HG03439 (cell line): ENCODE data around the gene C3orf52.

Experiments used
- ATAC-seq: cut with Tn5 transposase; IDR thresholded peaks from one replicate; pipeline ENCODE4 v1.9.1; 2021; ENCODE audit warnings: mild to moderate bottlenecking, moderate library complexity; ENCODE audit not compliant: unreplicated experiment

Gene C3orf52

GRCh38 chr3:112134335-112135124, 48.3 kb downstream of the C3orf52 start:
- no peak for ATAC-seq

DNA sequence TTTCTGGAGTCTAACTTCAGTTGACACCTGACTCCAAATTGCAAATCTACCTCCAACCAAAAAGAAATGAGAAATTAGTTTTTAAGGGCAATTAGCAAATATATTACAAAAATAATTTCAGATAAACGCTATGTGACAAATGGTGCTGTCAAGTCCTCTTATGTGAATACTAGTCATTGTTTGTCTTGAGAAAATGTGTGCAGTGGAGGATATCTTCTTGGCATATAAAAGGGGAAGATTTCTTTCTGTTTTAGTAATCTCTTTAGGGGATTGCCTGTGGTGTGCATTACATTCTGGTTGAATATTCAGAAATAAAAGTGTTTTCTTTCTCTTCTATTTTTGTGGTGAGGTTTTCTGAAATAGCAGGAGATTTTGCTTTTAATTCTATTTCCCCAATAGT, 49.9 kb downstream of the C3orf52 start:
- no peak for ATAC-seq

DNA sequence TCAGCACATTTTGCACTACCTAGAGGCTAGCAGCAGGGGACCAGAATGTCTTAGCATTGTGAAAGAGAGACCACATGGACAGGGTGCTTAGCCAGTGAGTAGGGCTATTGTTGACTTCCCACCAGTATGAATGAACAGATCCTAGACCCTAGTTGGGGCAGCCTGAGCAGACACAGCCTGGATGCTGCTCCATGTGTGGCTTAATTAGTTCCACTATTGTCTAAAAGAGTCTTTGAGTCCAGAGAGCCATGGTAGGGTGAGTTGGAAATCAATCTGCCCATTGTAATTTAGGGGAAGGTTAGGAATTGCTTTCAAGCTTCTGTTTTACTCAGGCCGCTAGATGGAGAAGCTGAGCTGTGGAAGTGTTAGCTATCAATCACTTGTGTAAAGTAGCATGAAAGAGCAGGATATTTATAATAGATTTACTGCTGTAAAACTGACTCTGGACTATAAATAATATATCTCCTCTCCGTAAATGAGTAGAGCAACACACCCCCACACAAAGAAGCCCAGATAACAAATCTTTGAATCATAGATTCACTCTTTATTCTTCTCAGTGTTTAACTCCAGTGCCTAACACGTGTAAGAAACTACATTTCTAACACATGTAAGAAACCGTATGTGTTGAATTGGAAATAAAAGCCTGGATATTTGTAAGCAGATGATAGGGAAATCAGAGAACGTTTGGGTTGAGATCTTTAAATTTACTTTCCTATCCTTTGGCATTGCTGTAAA, 50.9 kb downstream of the C3orf52 start:
- peak; percentile 26 for ATAC-seq

GRCh38 chr3:112137781-112138180, 51.6 kb downstream of the C3orf52 start:
- no peak for ATAC-seq

DNA sequence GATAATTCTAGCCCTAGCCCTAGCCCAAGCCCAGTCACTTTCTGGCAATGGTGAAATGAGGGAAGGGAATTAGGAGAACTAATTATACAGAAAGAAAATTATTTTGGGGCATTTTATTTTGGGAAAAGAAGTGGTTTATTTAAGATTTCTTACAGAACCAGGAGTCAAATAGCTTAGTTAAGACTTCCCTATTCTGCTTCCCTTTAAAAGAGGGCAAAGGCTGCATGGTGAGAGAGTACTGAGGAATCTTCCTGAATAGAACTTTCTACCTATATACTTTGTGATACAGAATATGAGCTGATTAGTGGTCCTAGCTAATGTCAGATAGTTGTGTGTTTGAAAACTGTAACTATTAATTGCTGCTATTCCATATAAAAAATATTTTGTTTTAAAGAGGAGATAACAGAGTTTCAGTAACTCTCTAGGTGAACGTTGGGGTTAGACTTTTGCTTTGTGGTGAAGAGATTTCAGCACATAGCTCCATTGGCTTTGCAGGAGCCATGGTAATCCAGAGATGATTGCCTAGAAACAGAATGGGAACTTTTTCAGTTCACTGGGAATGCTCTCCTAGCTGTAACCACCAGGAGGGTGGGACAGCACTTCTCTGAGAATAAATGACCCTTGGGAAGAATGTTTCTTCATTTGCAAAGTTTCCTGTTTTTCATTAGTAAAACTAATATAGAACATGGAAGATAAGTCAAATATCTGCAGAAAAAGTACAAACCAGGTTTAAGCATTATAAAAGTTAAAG, 52.2 kb downstream of the C3orf52 start:
- ATAC-seq, result no peak

DNA sequence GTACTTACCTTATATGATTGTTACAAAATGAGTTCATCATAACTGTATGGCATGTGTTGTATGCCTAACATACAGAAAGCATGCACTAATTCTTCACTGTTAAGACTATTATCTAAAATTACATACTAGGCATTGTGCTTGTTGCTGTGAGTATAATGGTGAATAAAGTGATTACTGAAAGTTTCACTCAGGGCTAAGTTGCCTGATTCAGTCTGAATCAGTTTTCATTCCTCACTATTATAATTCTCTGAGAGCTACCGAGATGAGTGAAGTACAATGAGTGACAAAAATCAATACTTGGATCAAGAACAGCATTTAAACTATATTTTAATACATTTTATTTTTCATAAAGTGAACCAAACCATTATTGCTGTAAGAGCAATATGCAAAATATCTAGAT, 54.4 kb downstream of the C3orf52 start:
- no peak for ATAC-seq

- no peak for ATAC-seq
Observed at GRCh38 chr3:112141293-112141692, 55.1 kb downstream of the C3orf52 start.

DNA sequence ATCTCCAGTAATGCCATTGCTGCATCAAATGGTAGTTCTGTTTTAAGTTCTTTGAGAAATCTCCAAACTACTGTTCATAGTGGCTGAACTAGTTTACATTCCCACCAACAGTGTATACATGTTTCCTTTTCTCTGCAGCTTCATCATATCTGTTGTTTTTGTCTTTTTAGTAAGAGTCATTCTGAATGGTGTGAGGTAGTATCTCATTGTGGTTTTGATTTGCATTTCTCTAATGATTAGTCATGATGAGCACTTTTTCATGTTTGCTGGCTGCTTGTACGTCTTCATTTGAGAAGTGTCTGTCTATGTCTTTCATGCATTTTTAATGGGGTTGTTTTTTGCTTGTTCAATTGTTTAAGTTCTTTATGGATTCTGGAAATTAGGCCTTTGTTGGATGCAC, 57.1 kb downstream of the C3orf52 start:
- ATAC-seq, result no peak

DNA sequence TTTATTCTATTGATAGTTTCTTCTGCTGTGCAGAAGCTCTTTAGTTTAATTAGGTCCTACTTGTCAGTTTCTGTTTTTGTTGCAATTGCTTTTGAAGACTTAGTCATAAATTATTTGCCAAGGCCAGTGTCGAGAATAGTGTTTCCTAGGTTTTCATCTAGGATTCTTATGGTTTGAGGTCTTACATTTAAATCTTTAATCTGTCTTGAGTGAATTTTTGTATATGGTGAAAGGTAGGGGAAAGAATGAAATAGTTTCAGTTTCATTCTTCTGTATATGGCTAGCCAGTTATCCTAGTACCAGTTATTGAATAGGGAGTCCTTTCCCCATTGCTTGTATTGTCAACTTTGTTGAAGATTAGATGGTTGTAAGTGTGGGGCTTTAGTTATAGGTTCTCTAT, 57.5 kb downstream of the C3orf52 start:
- no peak for ATAC-seq

- no peak for ATAC-seq
Observed at GRCh38 chr3:112149136-112149535, 62.9 kb downstream of the C3orf52 start.

GRCh38 chr3:112167758-112168157, 81.6 kb downstream of the C3orf52 start:
- peak; percentile 61 for ATAC-seq
